K562 (cell line): ENCODE results near the gene STIM1. TPM values are rescaled to one million over a fixed set of nuclear protein-coding genes. Genes with fewer than 3 reads are reported as not detected.

ENCODE experiments used
- ARID2 ChIP-seq: fragments of 450-650 bp; IDR thresholded peaks from 2 replicates; pipeline ENCODE4 v1.6.1; 2017; ENCODE audit warnings: antibody characterized with exemption, mild to moderate bottlenecking
- HNRNPUL1 ChIP-seq: fragments of 200-400 bp; formaldehyde crosslinking; IDR thresholded peaks from 2 replicates; pipeline ENCODE4 v1.6.1; 2017; ENCODE audit warnings: low read length
- HOMEZ ChIP-seq: fragments of 250-450 bp; sonication (Bioruptor Pico); IDR thresholded peaks from 2 replicates; pipeline ENCODE4 v1.4.0; 2020; ENCODE audit warnings: mild to moderate bottlenecking, moderate library complexity
- MTA2 ChIP-seq: fragments of 450-650 bp; IDR thresholded peaks from 2 replicates; pipeline ENCODE4 v1.6.1; 2016; ENCODE audit warnings: low read depth
- NFE2L1 ChIP-seq: fragments of 450-650 bp; IDR thresholded peaks from 2 replicates; pipeline ENCODE4 v1.6.1; 2016; ENCODE audit warnings: missing genetic modification characterization, low read depth, mild to moderate bottlenecking, missing compliant biosample characterization, moderate library complexity, borderline replicate concordance
- NFRKB ChIP-seq: fragments of 450-650 bp; IDR thresholded peaks from 2 replicates; pipeline ENCODE4 v1.6.1; 2016; ENCODE audit warnings: low read depth
- NUFIP1 ChIP-seq: fragments of 450-650 bp; IDR thresholded peaks from 2 replicates; pipeline ENCODE4 v1.6.1; 2018; ENCODE audit not compliant: partially characterized antibody
- RBM34 ChIP-seq: fragments of 200-400 bp; formaldehyde crosslinking; IDR thresholded peaks from 2 replicates; pipeline ENCODE4 v1.6.1; 2018; ENCODE audit warnings: low read length, borderline replicate concordance; ENCODE audit not compliant: insufficient read depth
- SRSF3 ChIP-seq: fragments of 200-400 bp; formaldehyde crosslinking; IDR thresholded peaks from 2 replicates; pipeline ENCODE4 v1.6.1; 2016; ENCODE audit warnings: mild to moderate bottlenecking, low read length, moderate library complexity; ENCODE audit not compliant: insufficient read depth
- TAF15 ChIP-seq: fragments of 200-400 bp; formaldehyde crosslinking; IDR thresholded peaks from 2 replicates; pipeline ENCODE4 v1.6.1; 2017; ENCODE audit warnings: mild to moderate bottlenecking, low read depth, low read length, moderate library complexity
- TOE1 ChIP-seq, 2 experiments: fragments of 450-650 bp in 1 of 2; sonication (generic) in 1 of 2; formaldehyde crosslinking in 1 of 2; IDR thresholded peaks; 2 replicates each; pipeline versions ENCODE4 v1.7.1 to v1.8.0; 2016 to 2022; ENCODE audit warnings: borderline replicate concordance in 2 of 2, mild to moderate bottlenecking in 2 of 2, antibody characterized with exemption in 1 of 2, inconsistent platforms in 1 of 2, low read depth in 1 of 2, missing genetic modification reagents in 1 of 2, moderate library complexity in 1 of 2
- TRIM25 ChIP-seq: fragments of 450-650 bp; IDR thresholded peaks from 2 replicates; pipeline ENCODE4 v1.7.0; 2016; ENCODE audit warnings: borderline replicate concordance
- U2AF2 ChIP-seq: fragments of 200-400 bp; formaldehyde crosslinking; optimal IDR thresholded peaks from 2 replicates; pipeline ENCODE3; 2017; ENCODE audit warnings: low read depth, mild to moderate bottlenecking, low read length
- ZNF165 ChIP-seq: fragments of 250-450 bp; sonication (Bioruptor Pico); IDR thresholded peaks from 2 replicates; pipeline ENCODE4 v1.4.0; 2020; ENCODE audit warnings: borderline replicate concordance
- ZNF197 ChIP-seq: fragments of 200-800 bp; sonication (Bioruptor generic); IDR thresholded peaks from 2 replicates; pipeline ENCODE4 v1.6.1; 2016; ENCODE audit warnings: low read depth, missing genetic modification characterization, missing compliant biosample characterization
- ZNF407 ChIP-seq: fragments of 450-650 bp; IDR thresholded peaks from 2 replicates; pipeline ENCODE4 v1.6.1; 2016; ENCODE audit warnings: low read depth
- polyA plus RNA-seq, 8 experiments: library from polyadenylated mRNA; depleted of rRNA in 4 of 8; stranded (reverse) in 5 of 8; unstranded in 3 of 8; fragments of >200 nt; fragmentation: Nextera tagmentation in 2 of 8; fragmentation: Illumina TruSeq in 1 of 8; extraction: Ambion mirVana in 2 of 8; extraction: Trizol in 1 of 8; gene quantifications; 2 replicates each; pipeline versions ENCODE4 v1.2.1 to v1.2.3, GENCODE V29; 2011 to 2014; ENCODE audit warnings: inconsistent platforms in 1 of 8, missing spikeins in 1 of 8
- total RNA-seq, 7 experiments: library from RNA; depleted of rRNA in 6 of 7; stranded (reverse); fragments of >200 nt in 6 of 7; fragmentation: Illumina TruSeq in 2 of 7; extraction: Trizol in 2 of 7; gene quantifications; 2 replicates each; pipeline versions ENCODE4 v1.2.1 to v1.2.3, GENCODE V29; 2011 to 2021; ENCODE audit warnings: low replicate concordance in 1 of 7

Gene STIM1
- total and polyA plus RNA-seq, 9 of the 15 experiments (the other 6 are each of a cell fraction or from before 2014, with no cell fraction given), result 7.7 to 50.5 (median 22.5) TPM

DNA sequence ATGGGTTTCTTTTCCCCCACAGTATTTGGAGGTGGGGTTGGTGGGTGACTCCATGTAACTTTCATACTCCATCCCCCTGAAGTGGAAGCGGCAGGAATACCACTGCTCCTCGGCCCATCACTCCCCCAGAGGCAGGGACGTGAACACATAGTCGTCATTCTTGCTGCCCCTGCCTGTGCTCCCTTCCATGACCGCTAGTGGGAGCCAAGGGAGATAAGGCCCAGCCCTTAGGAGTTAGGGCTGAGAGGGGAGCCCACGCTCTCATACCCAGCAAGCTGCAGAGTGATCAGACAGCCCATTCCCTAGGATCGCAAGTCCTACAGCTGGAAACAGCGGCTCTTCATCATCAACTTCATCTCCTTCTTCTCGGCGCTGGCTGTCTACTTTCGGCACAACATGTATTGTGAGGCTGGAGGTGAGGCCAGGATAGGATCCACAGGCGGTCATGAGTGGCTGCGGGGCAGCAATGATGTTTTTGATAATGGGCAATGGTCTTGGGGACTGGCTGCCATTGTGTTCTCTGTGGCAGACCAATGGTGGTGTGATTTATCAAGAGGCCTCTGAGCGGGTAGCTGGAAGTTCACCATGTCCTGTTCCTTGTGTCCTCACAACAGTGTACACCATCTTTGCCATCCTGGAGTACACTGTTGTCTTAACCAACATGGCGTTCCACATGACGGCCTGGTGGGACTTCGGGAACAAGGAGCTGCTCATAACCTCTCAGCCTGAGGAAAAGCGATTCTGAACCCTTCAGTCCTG lies 30.6 kb upstream of the STIM1 start (continued):
- TF ChIP-seq ZNF407, result no peak
- no peak for TF ChIP-seq TAF15
- TF ChIP-seq TRIM25, result no peak
- TF ChIP-seq NUFIP1, result no peak
- TF ChIP-seq ZNF165 (CRISPR knock-in tag), result no peak
- TF ChIP-seq RBM34, result no peak
- TF ChIP-seq U2AF2, result no peak
- TF ChIP-seq TOE1 (IDR thresholded peaks at IDR 0.05; ENCODE audit: borderline replicate concordance), result no peak; the same call in 1 of the 2 replicates
- TF ChIP-seq TOE1 (CRISPR knock-in tag; IDR thresholded peaks at IDR 0.05; ENCODE audit: borderline replicate concordance, low read depth), result peak; percentile 63; the same call in 1 of the 2 replicates
- no peak for TF ChIP-seq NFE2L1 (tag)
- no peak for TF ChIP-seq SRSF3
- no peak for TF ChIP-seq ZNF197 (CRISPR knock-in tag)
- TF ChIP-seq ARID2, result 0 out of 2 replicates have a peak, but pooled peaks have one; percentile 59
- no peak for TF ChIP-seq NFRKB
- no peak for TF ChIP-seq HOMEZ (CRISPR knock-in tag)
- no peak for TF ChIP-seq MTA2
- TF ChIP-seq HNRNPUL1, result no peak
